H1 (cell line): ENCODE data around the gene NCK2. TPM values are rescaled to one million over a fixed set of nuclear protein-coding genes. Genes with fewer than 3 reads are reported as not detected.

Experiments used
- PHF8 ChIP-seq: fragments of 200-600 bp; sonication (generic); conservative IDR thresholded peaks from 2 replicates; pipeline ENCODE4 v1.7.1; 2012; ENCODE audit warnings: low read depth, mild to moderate bottlenecking, inconsistent platforms, low read length, moderate library complexity
- polyA plus RNA-seq, 7 experiments: library from polyadenylated mRNA; depleted of rRNA in 3 of 7; stranded (reverse) in 5 of 7; unstranded in 2 of 7; fragments of >200 nt in 5 of 7; fragments of 200-250 nt in 2 of 7; gene quantifications; 1 replicate in 5 of 7; 2 replicates in 1 of 7; 4 replicates in 1 of 7; pipeline versions ENCODE4 v1.2.1 to v1.2.3, GENCODE V29; 2011 to 2013; ENCODE audit warnings: missing spikeins in 2 of 7, mixed read lengths in 2 of 7
- total RNA-seq: library from RNA; stranded (reverse); fragmentation: NEBNext Ultra II Directional; extraction: Animal tissue kit (Norgen Biotek cat#: 25700); gene quantifications from 2 replicates; pipeline ENCODE4 v1.2.1, GENCODE V29; 2021

The NCK2 gene
- total and polyA plus RNA-seq, 2 of the 8 experiments (the other 6 are each of a cell fraction or from before 2014, with no cell fraction given), result 30.3 to 65.7 TPM

GRCh38 chr2:105733875-105734274 is 10.8 kb upstream of the NCK2 start (continued):
- TF ChIP-seq PHF8, result no peak
